CD1c-positive myeloid dendritic cell (primary cell): ENCODE results near the gene SLC6A12.
A peak's percentile ranks its signal among the peaks of the same experiment; 100 is the strongest.
"Not testable (repeated sequence)": the region's sequence is repeated elsewhere in the genome, so short reads cannot be mapped to it uniquely, and the experiment has no call there.

Experiments used
- DNase-seq: peaks from one replicate; pipeline ENCODE4 v3.0.0-alpha.2; 2016; ENCODE audit errors: extremely low spot score

The SLC6A12 gene

DNA sequence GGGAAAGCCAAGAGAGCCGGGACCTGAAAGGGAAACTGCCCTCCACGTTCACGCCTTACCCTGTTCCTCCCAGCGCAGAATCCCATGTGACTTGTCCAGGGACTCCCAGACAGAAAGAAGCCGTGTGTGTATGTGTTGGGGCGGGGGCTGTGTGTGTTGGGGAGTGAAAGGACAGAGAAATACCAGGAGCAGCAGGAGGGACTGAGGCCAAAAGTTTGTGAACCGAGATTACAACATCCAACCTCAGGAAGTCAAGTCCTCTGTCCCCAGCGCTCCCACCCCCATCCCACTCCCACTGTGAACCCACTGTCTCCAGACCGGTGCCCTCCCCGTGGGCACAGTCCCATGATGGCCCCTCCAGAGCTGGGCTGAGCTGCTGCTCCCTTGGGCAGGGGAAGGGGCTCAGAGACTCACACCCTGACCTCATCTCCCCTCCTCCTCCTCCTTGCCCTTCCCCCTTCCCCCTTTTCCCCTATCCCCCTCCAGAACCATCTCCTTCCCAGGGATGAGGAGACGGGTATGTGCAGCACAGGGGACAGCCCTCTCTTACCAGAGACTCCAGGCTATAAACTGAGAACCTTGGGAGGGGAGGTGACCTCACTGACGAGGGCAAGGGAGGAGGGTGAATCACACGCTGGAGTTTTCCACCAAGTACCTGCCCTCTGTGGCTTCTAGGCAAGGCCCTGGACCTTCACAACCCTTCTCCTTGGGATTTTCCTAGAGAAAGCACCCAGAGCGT, at the start of gene SLC6A12:
Gene SLC6A12 (minus strand): TSS at position 155 of the 739 bp plus-strand sequence. CDS start 4,171 bp downstream, outside the sequence.
- peak; percentile 58 for DNase-seq

DNA sequence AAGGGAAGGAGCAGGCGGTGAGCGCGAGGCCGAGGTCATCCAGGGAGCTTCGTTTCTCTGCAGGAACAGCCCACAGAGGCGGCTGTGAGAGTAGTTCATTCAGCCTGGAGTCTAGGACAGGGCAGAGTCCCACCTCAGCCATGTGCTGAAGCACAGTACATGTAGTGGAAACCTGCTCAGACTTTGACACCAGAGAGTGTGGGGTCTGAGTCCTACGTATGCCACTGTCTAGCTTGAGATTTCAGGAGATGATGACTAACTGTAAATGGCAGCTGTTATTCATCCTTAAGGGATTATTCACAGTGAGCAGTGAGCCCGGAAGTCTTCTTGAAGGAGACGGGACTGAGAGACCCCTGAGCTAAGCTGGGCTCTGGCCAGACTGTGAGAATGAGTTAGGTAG, 49.6 kb upstream of the SLC6A12 start:
- DNase-seq, result no peak

DNA sequence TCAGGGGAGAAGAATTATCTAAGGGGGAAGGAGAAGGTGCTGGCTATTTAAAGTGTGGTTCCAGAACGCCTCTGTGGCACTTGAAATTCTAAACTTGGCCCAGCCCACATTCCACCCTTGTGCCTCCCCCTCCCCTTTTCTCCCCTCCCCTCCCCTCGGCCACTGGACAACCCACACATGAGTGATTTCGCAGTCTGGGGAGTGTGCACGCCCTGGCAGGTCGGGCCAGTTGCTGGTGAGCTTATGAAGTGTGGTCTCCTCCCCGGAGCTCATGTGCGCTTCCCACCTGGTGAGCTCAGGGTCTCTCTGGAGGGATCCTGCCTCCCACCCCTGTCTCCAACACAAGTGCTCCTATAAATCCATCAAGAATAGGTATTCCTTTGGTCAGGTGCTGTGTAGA, 48.9 kb upstream of the SLC6A12 start, which contains the start of gene SLC6A13:
Gene SLC6A13 (minus strand): TSS at position 20 of the 400 bp plus-strand sequence. CDS start 2,784 bp downstream, outside the sequence.
- no peak for DNase-seq

DNA sequence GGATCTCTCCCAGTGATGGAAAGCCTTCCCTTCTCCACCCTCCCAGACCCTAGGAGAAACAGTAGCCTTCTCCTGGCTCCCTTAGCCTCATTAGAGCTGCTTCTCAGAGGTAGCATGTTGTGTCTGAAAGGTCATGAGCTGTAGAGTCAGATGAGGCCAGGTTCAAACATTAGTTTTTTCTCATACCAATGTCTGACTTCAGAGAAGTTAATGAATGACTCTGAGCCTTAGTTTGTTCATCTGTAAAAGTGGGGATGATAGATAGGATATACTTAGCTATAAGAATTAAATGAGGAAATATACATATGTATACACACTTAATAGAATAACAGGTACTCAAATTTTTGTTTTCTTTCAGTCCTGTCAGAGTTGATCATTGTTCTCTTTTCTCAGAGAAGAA, 48.2 kb upstream of the SLC6A12 start:
- DNase-seq, result no peak

DNA sequence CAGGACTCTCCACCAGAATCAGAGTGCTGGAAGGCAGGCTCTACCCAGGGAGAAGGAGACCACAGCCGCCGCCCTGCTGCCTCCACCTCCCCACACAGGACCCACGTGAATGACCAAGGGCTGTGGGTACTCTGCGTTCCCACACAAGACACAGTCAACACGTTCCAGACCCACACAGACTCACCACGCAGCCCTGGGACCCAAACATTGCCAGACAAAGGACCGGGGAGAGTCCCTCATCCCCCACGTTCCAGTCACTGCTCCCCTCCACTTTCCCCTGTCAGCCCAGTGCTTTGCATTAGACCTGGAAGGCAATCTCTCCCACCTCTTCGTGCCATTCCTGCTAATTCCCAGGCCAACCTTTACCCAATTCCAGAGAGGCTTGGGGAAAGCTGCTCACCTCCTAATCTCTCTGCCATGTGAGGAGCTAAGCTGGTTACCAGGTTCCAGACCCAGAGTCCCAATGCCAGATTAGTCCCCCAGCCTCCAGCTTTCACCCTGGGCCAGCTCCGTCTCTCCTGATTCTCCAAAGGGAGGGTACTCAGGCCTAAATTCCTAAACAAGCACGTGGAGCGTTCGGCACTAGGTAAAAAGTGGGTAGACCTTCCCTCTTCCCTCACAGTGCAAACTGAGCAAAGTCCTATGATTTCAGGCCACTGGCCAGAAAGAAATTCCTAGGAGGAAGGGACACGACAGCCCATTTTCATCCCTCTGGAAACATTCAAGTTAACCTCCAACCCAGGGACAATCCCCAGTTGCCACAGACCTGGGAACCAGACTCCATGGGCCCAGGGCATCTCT, 43.8 kb upstream of the SLC6A12 start:
- DNase-seq, result no peak

DNA sequence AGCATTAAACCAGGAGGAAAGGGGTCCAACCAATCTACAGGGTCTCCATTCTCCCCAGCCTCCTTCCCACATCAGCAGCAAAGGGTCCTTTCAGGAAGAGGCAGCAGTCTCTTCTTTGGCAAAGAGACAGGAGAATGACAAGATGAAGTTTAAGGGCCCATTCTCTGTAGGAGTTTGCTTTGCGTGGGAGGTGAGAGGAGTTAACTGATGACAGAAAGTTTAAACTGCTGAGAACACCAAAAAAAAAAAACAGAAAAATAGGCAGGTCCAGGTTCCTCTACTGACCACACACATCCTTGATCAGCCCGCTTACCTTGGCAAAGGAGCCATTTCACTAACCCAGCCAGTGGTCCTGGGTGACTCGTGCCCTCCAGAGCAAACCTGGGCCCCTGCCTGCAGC, 43.0 kb upstream of the SLC6A12 start:
- no peak for DNase-seq

DNA sequence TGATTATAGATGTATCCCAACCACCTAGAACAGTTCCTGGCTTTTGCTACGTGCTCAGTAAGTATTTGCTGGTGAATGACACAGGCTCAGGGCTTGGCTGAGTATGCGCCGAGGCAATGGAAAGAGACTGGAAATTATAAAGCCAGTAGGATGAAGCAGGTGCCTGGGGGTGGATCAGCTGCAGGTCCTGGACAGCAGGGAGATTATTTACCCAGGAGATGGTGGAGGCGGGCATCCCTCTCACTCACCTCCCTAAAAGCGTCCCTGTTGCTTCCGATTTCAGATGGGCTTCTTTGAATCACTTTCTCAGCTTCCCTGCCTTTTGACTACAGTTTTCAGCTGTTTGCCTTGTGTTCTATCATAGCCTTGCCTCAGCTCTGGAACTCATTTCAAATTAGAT, 42.3 kb upstream of the SLC6A12 start:
- DNase-seq, result no peak

DNA sequence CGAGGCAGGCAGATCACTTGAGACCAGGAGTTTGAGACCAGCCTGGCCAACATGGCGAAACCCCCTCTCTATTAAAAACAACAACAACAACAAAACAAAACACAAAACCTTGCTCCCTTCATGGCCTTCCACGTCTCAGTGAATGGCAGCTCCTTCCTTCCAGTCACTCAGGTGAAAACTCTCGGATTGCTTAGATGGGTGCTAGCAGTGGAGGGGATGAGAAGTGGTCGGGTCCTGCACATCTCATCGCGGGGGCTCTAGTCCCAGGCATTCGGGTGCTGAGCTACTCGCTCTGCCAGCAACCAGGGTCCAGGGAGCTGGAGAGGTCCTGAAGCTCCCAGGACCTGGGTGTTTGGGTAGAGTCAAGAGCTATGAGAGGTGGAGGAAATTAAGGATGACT, 41.0 kb upstream of the SLC6A12 start:
- DNase-seq, result no peak

DNA sequence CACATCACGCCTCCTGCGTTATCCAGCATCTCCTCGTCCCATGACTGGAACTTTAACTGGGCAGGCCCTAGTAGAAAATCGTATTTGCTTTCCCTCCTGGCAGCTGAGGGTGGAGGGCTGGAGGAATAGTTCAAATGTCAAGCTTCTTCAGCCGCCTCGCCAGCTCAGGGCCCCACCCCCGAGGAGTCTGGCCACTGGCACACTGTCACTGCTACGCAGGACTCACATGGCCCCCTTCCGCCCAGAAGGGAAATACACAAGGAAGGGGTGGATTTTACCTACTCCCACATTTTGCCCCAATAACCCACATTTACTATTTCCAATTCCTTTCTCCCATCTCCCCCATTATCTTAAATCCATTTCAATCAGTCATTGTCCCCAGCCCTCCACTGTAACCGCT, 40.1 kb upstream of the SLC6A12 start:
- no peak for DNase-seq

DNA sequence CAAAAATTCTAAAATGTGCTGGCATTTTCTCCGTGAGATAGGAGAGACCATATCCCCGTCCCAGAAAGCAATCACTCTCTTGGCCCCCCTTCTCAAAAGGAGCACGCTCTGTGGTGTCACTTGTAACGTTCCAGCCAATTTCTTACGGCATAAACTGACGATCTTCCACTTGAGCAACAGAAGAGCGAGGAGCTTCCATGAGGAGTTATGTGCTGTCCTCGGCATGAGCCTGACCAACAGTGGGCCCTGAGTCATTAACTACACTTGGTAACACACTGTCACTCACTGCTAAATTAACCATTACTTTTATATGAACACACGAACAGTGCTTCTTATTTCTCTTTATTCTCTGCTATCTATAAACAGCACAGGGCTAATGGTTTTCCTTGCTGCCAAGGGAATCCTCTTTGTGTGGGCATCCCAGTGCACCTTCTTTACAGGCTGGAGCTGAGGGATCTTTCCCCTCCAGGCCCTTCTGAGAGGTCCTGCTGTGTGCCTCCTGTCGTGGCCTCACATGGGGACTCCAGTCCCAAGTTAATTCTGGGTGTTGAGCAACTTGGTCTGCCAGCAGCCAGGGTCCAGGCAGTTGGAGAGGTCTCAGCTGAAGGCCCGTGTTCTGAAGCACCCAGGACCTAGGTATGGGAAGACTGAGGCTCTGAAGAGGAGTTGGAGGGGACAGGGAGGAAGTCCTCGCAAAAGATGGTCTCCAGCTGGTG, 39.3 kb upstream of the SLC6A12 start:
- DNase-seq, result no peak

DNA sequence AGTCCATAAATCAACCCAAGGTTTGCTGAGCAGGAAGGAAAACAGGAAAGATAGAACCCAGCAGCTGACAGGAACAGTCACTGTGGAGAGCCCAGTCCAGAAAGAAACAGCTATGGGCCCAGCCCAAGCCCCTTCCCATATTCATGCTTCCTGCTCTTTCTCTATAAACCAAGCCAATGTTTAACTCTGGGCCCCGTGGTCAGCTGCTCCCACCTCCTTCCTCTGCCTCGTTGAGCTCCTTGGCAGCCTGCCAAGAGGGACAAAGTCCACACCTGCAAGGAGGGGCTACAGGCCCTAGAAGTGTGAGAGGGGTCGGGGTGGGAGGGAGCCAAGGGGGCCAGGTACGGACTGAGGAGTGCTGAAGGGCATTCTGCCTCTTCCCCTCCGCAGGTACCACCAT, 38.7 kb upstream of the SLC6A12 start:
- DNase-seq, result no peak

DNA sequence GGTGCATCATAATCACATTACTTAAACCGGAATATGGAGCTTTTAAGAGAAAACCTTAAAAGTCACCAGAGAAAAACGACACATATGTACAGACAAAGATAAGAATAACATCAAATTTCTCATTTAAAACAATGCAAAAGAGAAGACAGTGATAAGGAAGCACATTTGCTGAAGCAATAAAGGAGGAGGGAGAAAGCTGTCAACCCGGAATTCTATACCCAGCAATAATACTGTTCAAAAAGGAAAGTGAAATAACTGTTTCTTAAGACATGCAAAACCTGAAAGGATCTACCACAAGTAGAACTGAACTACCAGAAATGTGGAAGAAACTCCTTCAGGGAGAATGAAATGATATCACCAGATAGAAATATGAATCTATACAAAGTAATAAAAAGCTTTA, 33.3 kb upstream of the SLC6A12 start:
- no peak for DNase-seq

DNA sequence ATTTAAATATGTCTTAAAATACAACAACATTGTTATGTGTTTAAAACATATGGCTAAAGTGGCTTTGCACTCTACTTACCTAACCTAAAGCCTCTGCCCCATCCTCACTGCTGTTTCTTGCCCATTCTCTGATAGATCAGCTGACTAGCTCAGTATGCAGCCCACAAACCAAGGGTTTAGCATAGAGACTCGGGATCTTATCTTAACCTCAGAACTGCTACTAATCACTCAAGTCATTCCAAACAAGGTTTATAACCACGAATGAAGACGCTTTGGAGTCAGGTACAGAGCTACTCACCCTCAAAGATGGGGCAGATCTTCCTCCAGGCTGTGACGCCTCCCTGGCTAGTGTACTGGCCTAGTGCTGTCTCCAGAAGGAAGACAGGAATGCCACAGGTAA, 29.4 kb upstream of the SLC6A12 start:
- no peak for DNase-seq

DNA sequence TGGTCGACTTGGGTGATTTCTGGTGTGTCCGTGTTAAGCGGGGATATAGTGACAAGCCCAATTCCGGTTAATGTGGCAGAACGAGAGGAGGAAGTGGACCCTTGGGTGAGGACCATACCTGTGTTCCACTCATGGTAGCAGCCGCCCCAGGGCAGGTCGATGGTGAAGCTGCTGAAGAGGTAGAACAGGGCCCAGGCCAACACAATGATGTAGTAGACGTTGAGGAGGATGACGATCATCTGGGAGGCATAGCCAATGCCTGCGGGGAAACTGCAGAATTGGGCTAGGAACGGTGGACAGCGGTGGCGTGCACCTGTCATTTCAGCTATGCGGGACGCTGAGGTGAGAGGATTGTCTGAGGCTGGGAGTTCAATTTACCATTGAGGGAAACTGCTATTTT, 28.5 kb upstream of the SLC6A12 start:
- DNase-seq, result no peak

DNA sequence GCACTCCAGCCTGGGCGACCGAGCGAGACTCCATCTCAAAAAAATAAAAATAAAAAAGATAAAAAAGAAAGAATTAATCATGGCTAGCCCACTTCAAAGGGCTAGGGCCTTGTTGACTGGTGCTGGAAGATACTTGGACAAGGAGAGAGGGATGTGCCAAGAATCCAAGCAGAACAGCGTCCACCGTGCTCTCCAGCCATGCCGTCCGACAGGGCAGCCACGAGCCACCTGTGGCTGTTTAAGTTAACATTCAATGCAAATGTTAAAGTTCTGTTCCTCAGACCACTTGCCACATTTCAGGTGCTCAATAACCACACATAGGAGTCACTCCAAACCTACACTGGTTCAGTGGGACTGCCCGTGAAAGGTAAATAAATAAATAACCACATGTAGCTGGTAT, 27.3 kb upstream of the SLC6A12 start:
- DNase-seq, result no peak

DNA sequence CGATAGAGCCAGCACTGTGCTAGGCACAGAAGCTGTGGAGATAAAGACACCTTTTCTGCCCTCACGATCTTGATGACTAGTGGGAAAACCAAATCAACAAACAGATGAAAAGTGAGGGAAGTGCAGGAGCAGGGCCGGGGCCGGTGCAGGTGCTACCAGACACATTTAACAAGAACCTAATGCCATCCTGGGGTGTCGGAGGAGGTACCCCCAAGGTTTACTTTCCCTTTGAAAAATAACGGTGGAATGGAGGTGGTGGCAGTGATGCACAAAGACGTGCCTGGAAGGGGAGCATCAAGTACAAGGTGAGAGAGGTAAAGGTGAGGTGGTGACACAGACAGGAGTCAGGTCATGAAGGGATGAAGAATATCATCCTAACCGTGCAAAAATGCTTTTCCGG, 26.6 kb upstream of the SLC6A12 start:
- DNase-seq, result no peak

DNA sequence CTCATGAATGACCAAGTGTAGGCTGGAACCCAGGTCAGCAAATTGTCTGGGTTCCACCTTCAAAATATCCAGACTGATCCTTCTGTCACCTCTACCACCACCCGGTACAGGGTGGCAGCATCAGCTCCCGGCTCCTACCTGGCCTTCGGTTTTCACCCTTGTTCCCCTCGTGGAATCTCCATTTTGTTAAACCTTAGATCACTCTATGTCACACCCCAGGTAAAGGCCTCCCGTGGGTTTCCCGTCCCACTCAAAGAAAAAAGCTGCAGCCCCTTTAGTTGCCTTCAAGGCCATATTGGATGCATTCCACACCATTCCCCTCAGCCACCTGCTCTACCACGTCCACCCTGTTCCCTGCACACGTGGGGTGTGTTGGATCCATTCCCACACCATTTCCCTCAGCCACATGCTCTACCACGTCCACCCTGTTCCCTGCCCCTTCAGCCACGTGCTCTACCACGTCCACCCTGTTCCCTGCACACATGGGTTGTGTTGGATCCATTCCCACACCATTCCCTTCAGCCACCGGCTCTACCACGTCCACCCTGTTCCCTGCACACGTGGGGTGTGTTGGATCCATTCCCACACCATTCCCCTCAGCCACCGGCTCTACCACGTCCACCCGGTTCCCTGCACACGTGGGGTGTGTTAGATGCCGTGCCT, 24.9 kb upstream of the SLC6A12 start:
- DNase-seq, result no peak

DNA sequence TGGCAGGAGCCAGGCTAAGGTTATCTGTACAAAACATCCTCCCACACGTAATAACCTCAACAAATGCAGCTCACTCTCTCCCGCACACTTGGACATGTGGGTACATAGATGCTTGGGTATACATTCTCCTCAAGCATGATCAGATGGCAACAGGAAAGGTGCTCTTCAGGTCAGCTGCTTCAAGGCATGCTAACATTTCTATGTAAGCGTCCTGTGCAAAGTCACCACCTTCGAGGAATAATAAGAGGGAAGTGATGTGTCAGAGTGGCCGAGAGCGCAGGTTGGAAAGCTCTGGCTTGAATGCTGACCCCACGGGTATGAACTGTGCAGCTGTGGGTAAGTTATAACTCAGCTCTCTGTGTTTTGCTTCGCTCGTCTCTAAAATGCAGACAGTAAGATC, 24.2 kb upstream of the SLC6A12 start:
- DNase-seq, result no peak

DNA sequence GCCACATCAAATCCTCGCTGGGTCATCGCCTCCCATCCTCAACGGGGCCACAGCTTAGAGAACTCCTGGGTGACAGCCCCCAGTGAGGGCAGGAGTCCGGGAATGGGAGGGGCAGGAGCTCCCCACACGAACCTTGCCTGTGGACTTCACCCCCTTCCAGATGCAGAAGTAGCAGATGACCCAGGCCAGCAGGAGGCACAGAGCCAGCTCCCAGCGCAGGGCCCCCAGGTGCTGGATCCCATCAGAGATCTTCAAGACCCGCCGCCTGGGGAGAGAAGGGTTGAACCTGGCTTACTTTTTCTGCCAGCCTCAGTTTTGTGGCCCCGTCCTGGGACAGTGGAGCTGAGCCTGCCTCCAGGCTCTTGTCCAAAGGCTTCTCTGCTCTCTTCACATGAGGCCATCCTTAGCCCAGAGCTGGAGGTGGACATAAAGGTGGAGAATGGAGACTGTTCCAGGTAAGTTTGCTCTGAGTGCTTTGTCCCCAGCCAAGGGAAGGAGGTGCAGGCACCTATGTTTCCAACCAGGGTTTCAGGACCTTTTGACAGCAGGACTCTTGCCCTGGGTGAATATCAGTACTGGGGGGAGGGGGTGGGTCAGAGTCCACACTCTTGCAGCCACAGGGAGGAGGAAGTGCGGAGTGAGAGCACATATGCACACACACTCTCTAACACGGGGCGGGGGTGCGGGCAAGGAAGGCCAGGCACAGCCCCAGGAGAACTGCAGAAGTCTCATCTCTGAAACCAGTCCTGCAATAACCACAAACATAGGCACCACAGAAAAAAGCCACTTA, 23.3 kb upstream of the SLC6A12 start:
- DNase-seq, result no peak

DNA sequence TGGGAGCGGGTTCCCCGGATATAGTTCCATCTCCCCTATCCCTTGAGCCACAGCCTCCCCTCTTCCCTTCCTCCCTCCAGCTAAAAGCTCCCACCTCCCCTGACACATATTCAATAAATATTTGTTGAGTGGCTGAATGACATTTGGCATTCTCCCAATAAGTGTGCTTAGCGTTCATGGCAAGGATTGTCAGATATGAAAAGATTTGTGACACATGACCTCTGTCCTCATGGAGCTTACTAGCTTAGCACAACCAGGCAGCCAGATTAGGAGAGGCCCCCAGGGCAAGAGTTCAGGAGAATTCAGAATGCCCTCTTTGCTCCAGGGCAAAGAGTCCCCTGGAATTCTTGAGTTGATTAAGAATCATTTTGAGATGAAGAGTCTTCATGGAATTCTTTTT, 22.5 kb upstream of the SLC6A12 start:
- no peak for DNase-seq

DNA sequence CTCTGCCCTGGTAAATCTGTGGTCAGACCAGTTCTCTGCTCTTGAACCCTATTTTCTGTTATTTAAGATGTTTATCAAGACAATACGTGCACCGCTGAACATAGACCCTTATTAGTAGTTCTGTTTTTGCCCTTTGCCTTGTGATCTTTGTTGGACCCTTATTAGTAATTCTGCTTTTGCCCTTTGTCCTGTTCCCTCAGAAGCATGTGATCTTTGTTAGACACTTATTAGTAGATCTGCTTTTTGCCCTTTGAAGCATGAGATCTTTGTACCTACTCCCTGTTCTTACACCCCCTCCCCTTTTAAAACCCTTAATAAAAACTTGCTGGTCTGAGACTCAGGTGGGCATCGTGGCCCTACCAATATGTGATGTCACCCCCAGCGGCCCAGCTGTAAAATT, 22.0 kb upstream of the SLC6A12 start:
- DNase-seq, result not testable (repeated sequence)
